GM19395 (cell line): ENCODE results near the gene OCLN.
"Not testable (repeated sequence)": the region's sequence is repeated elsewhere in the genome, so short reads cannot be mapped to it uniquely, and the experiment has no call there.

ENCODE experiments used
- ATAC-seq: cut with Tn5 transposase; IDR thresholded peaks from one replicate; pipeline ENCODE4 v1.9.1; 2021; ENCODE audit warnings: mild to moderate bottlenecking, moderate library complexity; ENCODE audit not compliant: unreplicated experiment

Gene OCLN

DNA sequence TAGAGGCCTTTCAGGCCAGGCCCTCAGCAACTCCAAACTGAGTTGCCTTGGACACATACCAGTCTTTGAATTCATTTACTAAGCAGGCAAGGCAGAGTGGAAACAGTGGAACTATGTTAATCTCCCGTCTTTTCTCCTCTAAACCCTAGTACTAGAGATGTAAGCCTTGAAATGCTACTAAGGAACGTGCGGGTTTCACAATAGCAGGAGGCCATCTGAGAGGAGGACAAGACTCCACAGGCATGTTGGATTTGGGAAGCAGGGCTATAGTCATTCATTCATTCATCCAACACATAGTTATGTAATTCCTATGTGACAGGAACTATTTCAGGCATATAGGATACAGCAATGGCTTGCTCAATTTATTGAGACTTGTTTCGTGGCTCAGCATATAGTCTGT is 3.3 kb upstream of the OCLN start:
- no peak for ATAC-seq

DNA sequence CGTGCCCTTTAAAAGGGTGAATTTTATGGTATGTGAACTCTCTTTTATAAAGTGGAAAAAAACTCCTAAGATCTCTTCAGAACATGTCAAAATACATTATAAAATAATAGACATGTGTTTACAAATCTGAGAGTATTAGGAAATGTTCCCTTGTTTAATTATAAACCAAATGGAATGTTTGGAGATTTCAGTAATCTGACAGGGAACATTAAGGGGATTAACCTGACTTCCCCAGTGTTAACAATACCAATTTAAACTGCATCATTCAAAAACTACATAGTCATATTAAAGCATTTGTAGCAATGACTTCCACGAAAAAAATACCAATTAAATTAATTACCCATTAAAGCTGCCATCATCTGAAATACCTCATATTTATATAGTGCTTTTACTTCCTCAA is 1.6 kb upstream of the OCLN start:
- ATAC-seq = no peak

DNA sequence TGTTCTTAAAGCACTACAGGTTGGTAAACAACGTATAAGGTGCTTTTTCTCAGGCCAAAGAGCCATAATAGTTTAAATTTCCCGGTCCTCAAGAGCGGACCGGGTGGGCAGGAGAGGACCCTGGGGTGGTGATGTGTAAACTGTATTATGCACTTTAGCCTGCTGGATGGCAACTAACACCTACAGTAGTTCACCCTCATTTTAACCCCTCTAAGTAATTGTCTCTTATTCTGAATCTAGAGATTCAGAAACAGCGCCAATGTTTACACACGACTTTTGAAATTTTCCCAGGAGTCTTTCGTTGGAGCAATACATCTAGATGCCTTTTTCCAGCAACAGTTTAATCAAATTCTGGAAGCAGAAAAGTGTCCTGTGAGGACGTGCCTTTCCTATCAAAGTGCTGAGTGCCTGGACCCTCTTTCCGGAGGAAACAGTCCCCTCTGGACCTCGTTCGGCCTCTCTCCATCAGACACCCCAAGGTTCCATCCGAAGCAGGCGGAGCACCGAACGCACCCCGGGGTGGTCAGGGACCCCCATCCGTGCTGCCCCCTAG is 676 bp upstream of the OCLN start:
- ATAC-seq = no peak

DNA sequence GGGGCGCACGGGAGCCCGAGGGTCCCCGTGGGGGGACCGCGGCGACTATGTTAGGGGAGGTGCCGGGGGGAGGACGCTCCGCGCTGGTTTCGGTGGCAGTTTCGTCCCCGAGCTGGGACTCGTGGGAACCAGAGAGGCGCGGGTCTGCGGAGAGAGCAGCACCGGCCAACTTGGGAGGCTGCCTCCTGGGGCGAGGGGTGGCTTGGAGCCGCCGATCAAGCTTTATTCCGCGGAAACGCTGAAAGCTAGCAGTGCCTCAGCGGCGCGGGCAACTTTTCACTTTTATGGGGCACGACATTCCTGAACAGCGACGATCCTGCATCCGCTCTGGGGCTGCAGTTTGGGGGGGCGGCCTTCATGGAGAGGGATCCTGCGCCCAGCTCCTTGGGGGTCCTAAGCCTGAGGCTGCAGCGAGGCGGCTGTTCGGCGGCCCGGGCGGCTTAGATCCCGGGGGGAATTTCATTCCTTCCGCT is 369 bp downstream of the OCLN start:
- ATAC-seq = peak; percentile 51

DNA sequence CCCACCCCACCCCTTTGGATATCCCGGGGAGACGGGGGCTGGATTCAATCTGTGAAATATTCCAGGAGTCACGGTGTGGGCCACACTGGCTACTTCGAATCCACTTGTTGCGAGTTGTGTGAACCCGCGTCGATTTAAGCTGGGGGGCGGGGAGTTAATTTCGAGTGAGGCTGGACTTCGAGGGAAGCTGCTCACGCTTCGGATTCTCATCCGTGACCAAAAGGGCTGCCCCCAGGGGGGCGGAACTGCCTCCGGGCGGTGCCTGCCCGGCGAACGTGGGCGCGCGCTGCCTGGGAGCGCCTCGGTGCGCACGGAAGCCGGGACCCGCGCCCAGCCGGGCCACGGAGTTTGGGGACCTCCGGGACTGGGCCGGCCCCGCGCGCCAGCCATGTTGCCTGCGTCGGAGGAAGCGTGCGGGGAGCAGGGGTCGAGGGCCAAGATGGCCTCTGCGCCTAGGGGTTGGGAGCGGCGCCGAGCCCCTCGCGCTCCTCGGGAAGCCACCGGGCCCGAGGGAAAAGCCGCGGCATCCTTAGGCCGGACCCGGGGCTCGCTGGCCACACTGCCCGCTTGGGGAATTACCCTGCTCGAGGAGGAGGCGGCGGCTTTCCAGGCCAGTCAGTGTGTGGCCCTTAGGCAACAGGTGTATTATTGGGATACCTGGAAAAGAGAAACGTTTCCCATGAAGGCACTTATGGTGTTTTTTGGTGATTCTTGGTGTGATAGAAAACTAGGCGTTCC is 975 bp downstream of the OCLN start:
- no peak for ATAC-seq

DNA sequence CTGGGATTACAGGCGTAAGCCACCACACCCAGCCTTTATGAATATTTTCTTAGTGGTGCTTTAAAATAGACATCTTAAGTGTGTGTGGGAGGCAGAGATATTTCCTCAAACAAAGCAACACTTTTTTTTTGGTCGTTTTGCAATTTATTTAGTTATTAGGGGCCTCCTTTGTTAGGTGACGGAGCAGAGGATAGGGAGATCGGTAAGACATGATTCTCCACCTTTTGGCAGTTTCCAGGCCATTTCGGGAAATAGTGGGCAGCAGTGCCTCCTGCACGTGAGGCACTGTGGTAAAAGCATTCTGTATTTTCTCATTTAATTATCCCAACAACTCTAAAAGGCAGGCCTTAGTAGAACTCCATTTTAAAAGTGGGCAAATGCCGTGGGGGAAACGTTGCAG is 1.9 kb downstream of the OCLN start:
- ATAC-seq = no peak

DNA sequence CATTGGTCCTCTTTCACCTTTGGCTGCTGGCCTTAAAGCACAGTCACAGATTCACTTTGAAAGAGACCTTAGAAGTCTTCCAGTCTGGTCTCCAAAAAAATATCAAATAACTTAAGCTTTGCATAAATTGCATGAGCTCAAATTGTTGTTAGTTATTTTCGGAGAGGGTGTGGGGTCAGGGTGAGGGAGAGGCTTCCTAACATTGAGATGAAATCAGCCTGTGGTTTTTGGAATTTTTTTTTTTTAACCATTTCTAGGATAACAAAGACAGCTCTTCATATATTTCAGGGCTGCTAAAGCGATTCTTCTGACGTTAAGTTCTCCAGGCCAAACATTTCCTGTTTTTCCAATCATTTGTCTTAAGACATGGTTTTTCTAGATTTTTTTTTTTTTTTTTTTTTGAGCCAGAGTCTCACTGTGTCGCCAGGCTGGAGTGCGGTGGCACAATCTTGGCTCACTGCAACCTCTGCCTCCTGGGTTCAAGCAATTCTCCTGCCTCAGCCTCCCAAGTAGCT is 4.5 kb downstream of the OCLN start:
- no peak for ATAC-seq

DNA sequence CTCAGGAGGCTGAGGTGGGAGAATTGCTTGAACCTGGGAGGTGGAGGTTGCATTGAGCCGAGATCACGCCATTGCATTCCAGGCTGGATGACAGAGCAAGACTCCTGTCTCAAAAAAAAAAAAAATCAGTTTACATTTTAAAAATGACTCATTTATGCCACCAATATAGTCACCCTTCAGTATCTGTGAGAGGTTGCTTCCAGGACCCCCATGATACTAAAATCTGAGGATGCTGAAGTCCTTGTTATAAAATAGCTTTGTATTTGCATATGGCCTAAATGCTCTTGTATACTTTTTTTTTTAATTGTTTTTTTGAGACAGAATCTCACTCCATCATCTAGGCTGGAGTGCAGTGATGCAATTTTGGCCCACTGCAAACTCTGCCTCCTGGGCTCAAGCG is 5.8 kb downstream of the OCLN start:
- no peak for ATAC-seq

DNA sequence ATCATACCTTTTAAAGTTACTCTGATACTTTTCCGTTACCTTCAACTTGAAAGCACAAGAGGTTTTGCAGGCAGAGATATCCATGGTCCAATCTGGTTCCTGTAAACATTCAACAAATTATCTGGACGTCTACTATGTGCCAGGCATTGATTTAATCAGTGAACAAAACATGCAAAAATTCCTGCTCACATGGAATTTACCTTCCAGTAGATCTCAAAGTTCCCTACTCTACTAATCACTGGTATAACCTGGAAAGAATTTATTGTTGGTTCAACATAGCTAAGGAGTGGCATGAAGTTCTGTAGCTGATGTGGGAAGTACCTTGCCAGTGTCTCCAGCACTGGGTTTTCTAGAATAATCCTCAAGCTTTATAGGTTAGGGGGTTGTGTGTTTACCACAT is 9.8 kb downstream of the OCLN start:
- ATAC-seq = no peak

DNA sequence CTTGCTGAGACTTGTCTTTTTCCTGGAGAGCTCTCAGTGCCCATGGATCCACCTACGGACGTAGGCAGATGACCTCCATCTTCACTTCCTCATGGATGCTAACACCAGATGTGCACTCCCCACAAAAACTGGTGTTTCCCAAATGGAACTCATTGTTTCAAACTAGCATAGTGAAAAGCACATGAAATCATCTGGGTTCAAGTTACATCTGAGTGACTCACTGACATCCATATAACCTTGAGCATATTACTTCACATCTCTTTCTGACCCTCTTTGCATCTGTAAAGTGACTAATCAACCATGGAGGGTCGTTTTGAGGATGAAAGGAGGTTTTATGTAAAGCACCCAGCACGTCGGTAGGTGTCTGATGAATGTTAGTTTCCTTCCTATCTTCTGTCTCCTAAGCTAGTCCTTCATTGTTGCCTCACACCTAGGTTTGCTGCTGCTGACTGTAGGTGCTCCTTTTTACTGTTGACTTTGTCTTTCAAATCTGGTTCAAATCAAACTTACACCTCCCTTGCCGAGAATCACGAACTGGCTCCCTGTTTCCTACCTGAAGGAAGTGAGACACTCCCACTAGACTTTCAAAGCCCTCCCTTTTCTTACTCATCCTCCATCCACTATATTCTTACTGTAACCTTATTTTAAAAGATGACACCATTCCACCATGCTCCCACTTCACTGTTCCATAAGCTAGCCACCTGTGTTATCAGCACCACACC is 10.3 kb downstream of the OCLN start:
- no peak for ATAC-seq

DNA sequence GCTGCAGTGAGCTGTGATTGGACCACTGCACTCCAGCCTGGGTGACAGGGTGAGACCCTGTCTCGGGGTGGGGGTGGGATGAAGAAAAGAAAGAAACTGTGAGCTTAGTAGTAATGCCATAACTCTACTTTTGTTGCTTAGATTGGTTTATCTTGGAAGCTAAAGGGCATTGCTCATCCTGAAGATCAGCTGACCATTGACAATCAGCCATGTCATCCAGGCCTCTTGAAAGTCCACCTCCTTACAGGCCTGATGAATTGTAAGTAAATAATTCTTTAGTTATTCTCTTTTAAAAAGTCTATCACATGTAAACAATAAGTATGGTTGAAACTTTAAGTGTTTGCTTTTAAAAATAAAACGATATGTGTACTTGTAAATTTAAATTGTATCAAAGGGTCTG is 11.4 kb downstream of the OCLN start:
- no peak for ATAC-seq

DNA sequence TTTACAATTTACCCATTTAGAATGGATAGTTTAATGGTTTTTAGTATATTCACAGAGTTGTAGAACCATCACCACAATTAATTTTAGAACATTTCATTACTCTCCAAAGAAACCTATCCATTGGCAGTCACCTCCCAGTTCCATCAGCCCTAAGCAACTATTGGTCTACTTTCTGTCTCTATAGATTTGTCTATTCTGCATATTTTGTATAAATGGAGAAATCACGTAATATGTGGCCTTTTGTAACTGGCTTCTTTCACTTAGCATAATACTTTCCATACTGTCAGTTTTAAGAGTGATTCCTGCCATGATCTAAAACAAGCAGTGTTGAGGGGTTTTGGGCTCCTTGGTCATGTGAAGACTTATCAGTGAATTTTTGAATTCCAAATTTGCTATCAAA is 12.7 kb downstream of the OCLN start:
- no peak for ATAC-seq

DNA sequence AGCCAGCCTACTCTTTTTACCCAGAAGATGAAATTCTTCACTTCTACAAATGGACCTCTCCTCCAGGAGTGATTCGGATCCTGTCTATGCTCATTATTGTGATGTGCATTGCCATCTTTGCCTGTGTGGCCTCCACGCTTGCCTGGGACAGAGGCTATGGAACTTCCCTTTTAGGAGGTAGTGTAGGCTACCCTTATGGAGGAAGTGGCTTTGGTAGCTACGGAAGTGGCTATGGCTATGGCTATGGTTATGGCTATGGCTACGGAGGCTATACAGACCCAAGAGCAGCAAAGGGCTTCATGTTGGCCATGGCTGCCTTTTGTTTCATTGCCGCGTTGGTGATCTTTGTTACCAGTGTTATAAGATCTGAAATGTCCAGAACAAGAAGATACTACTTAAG is 16.6 kb downstream of the OCLN start:
- no peak for ATAC-seq

DNA sequence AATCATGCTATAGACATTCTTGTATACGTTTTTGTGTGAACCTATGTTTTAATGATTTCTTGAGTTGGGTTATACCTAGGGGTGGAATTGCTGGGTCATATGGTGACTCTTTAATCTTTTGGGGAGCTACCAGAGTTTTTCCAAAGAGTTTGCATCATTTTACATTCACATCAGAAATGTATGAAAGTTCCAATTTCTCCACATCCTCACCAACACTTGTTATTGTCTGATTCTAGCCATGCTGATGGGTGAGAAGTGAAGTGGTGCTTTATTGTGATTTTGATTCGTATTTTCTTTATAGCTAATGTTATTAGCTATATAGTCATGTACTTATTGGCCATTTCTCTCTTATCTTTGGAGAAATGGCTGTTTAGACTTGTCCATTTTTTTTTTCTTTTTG is 18.1 kb downstream of the OCLN start:
- no peak for ATAC-seq

DNA sequence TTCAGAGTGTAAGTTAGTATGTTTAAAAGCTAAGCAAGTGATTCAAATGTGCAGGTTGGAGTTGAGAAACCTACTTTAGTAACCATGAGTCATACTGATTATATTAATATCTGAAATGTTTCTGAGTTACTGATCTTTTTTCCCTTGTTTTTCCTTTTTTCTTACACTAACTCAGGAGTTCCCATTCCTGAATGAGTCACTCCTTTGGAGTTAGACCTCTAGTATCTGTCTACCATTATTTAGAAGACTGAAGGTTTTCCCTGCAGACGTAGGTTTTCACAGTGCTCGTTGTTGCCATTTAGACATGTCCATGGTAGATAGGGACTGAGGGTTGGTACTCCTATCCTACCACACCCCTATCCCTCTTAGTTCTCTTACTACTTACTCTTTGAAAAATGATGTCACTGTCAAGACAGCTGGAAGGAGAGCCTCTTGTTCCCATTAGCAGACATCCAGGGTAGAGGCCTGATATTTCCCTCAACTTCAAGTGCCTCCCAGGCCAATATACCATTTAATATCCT is 20.2 kb downstream of the OCLN start:
- no peak for ATAC-seq

DNA sequence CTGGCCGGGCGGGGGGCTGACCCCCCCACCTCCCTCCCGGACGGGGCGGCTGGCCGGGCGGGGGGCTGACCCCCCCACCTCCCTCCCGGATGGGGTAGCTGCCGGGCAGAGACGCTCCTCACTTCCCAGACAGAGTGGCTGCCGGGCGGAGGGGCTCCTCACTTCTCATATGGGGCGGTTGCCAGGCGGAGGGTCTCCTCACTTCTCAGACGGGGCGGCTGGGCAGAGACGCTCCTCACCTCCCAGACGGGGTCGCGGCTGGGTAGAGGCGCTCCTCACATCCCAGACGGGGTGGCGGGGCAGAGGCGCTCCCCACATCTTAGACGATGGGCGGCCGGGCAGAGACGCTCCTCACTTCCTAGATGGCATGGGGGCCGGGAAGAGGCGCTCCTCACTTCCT is 23.0 kb downstream of the OCLN start:
- not testable (repeated sequence) for ATAC-seq

DNA sequence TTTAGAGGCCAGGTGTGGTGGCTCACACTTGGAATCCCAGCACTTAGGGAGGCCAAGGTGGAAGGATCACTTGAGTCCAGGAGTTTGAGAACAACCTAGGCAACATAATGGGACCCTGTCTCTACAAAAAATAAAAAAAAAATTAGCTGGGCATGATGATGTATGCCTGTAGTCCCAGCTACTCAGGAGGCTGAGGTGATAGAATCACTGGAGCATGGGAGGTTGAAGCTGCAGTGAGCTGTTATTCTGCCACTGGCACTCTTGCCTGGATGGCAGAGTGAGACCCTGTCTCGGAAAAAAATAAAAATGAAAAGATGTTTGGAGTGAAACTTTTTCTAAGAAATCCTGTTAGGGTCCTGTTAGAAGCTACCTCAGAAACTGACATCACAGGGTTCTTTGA is 24.2 kb downstream of the OCLN start:
- ATAC-seq = no peak

DNA sequence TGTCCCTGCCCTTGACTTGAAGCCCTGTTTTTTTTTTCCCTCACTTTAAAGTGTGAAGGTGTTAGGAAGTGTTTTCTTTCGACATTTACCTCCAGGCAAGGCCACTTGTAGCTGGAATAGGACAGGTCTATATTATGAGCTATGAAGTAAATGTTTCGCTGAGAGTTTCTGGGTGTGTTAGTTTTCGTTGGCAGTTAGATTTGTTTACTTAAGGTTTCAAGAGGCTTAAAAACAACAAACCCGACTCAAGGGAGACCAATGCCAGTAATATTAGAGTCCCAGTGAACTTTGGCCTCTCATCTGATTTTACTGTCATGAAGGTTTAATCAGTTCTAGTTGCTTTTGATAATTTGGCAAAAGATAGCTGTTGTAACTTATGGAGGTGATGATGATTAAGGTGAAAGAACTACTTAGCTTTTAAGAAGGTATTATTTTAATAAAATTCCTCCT is 25.2 kb downstream of the OCLN start:
- no peak for ATAC-seq

DNA sequence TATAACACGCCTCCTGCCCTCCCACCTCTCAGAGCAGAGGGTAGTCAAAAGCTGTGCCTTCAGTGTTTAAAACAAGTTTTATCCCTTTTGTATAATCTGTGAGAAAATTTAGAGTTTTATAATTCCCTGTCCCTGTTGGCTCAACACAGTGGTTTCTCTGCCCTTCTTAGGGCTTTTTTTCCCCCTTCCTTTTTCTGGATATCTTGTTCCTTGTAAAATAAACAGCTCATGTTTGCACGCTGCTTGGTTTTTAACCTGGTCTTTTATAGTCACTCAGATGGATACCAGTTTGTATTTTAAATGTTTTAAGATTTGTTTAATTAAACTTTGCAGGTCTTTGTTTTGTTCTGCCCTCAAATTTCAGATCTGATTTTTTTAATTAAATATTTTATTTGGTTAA is 26.7 kb downstream of the OCLN start:
- ATAC-seq = no peak

DNA sequence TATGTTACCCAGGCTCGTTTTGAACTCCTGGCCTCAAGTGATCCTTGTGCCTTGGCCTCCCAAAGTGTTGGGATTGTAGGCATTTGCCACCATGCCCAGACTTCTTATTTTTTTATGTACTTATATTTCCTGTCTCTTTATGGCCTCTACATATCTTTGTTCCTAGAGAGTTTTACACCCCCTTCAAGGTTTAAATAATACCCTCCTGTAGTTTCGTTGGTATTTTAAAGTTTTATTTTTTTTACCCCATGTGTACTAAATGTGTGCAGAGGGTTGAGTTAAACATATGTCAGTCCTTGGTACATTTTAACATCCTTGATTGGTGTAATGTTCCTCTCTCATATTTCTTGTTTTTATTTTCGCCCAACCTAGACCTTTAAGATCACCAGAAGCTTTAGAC is 29.4 kb downstream of the OCLN start:
- ATAC-seq = no peak

DNA sequence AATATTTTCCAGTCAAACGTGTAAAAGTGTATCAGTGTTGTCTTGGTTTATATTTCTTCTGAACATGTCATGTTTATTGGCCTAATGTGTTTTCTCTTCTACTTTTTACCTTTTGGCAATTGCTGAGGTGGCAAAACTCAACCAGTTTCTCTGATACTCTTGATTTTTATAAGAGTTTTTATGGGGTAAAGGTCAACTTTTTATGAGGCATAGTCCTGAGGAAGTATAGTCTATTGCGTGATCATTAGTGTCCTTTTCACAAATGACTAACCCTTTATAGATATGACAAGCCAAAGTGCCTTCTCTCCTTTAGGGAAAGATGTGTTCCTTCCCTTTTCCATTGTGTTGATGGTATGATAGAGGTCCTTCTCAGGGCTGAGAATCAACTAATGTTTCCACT is 32.9 kb downstream of the OCLN start:
- no peak for ATAC-seq

DNA sequence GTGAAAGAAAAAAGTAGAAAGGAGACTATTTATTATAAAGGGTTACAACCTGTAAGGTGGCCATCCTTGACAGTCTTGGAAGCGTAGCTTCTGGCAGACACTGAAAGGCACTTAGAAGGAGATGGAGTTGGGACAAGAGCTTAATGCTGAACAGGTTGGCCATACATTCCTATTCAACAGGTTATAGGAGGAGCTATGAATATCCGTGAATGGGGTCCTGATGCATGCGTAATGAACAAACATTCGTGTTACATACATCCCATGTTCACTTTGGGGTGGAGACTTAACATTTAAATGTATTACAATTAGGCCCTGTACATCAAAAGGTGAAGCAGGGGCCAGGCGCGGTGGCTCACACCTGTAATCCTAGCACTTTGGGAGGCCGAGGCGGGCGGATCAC is 34.1 kb downstream of the OCLN start:
- ATAC-seq = no peak
